Colonic mucosa (tissue), 4 donors: ENCODE data around the gene OAS3. TPM values are rescaled to one million over a fixed set of nuclear protein-coding genes. Genes with fewer than 3 reads are reported as not detected.
"Not testable (repeated sequence)": the region's sequence is repeated elsewhere in the genome, so short reads cannot be mapped to it uniquely, and the experiment has no call there.

Experiments
- DNase-seq: peaks from one replicate; pipeline ENCODE4 v3.0.0-alpha.2; 2020
- H3K27ac ChIP-seq: fragments of 200-600 bp; one replicate; pipeline ENCODE4 v1.8.0; 2021
- H3K27me3 ChIP-seq: fragments of 200-600 bp; one replicate; pipeline ENCODE4 v1.8.0; 2021
- H3K36me3 ChIP-seq: fragments of 200-600 bp; one replicate; pipeline ENCODE4 v1.8.0; 2021
- H3K4me1 ChIP-seq: fragments of 200-600 bp; one replicate; pipeline ENCODE4 v1.8.0; 2021; ENCODE audit warnings: mild to moderate bottlenecking
- H3K4me3 ChIP-seq: fragments of 200-600 bp; one replicate; pipeline ENCODE4 v1.8.0; 2021
- H3K9ac ChIP-seq, 2 donors: one replicate each; pipeline ENCODE4 v1.7.0; 2013; ENCODE audit warnings: control low read depth in 2 of 2, low read depth in 2 of 2, low read length in 2 of 2
- H3K9me3 ChIP-seq: fragments of 200-600 bp; one replicate; pipeline ENCODE4 v1.8.0; 2021
- CTCF ChIP-seq: fragments of 200-600 bp; IDR thresholded peaks from one replicate; pipeline ENCODE4 v1.8.0; 2022; ENCODE audit warnings: antibody characterized with exemption, mild to moderate bottlenecking
- intact Hi-C: fragments of 100-400 bp; cut with DNase I; formaldehyde crosslinking; loops from one replicate; pipeline ENCODE4 v1.14.1; 2022
- total RNA-seq, 2 donors: library from RNA; stranded (reverse); fragmentation: NEBNext Ultra II Directional in 1 of 2; extraction: Animal tissue kit (Norgen Biotek cat#: 25700) in 1 of 2; gene quantifications; one replicate each; pipeline ENCODE4 v1.2.1, GENCODE V29; 2021
- donor health status: healthy.
- donor health status: DM: no; HTN: no; CAD: no.
- donor health status: DM: no; HTN: no; CAD: no.

The OAS3 gene
- total RNA-seq, 2 donors from 2014 or later = 15.2 to 39.1 TPM

- H3K4me3 ChIP-seq = peak overlapping the region; percentile 47
- DNase-seq = peak; percentile 39
- peaks cover 18% of the 10 kb centered on the region for H3K4me1 ChIP-seq
- TF ChIP-seq CTCF = no peak
- H3K27ac ChIP-seq = peak overlapping the region; percentile 84
- intact Hi-C loops = no loop called here
- peak overlapping the region; percentile 4 to 82 for H3K9ac ChIP-seq
- H3K9me3 ChIP-seq = no peaks in the 10 kb centered on the region
- no peaks in the 10 kb centered on the region for H3K36me3 ChIP-seq
- no peaks in the 10 kb centered on the region for H3K27me3 ChIP-seq
Measured at GRCh38 chr12:112907415-112908157, 30.7 kb upstream of the OAS3 start.

DNA sequence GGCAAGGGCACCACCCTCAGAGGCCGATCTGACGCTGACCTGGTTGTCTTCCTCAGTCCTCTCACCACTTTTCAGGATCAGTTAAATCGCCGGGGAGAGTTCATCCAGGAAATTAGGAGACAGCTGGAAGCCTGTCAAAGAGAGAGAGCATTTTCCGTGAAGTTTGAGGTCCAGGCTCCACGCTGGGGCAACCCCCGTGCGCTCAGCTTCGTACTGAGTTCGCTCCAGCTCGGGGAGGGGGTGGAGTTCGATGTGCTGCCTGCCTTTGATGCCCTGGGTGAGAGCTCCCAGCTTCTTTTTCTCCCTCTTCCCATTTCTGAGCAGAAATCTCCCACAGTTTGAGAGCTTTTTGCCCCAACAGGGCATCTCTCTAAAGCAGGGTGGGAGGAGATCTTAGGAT, 29.7 kb upstream of the OAS3 start:
- TF ChIP-seq CTCF = no peak
- Histone ChIP-seq H3K4me1 (peaks cover 18% of the 10 kb centered on the region), H3K27ac (no peak overlapping the region), H3K27me3 (no peaks in the 10 kb centered on the region), H3K9ac (peak overlapping the region in 1 of 2 donors; percentile 82), H3K36me3 (no peaks in the 10 kb centered on the region), H3K9me3 (no peaks in the 10 kb centered on the region), H3K4me3 (peak overlapping the region; percentile 47)
- no peak for DNase-seq
- intact Hi-C loops = no loop called here

DNA sequence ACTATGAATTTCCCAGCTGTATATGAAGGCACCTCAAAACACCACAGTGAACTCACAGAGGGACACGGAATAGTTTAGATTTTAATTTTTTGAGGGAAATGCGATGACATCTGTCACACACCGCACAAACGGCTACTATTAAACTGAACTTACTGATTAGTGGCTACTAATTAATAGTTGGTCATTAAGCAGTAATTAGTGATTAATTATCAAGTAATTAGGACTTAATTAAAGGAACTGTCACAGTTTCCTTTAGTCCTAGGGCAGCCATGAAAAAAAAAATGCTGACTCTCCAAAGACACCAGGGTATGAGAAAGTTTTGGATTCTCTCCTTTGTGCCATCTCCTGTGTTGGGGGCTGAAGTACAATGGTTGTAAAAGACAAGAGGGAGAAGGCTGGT, 28.6 kb upstream of the OAS3 start:
- no peak overlapping the region for H3K9ac ChIP-seq
- H3K4me1 ChIP-seq = peaks cover 18% of the 10 kb centered on the region
- no peaks in the 10 kb centered on the region for H3K27me3 ChIP-seq
- no peaks in the 10 kb centered on the region for H3K9me3 ChIP-seq
- no peak for TF ChIP-seq CTCF
- intact Hi-C loops = no loop called here
- no peak overlapping the region for H3K27ac ChIP-seq
- no peak for DNase-seq
- H3K4me3 ChIP-seq = no peak overlapping the region
- no peaks in the 10 kb centered on the region for H3K36me3 ChIP-seq

- no peak for DNase-seq
- H3K36me3 ChIP-seq = peaks cover 2% of the 10 kb centered on the region
- TF ChIP-seq CTCF = no peak
- no peaks in the 10 kb centered on the region for H3K9me3 ChIP-seq
- H3K4me1 ChIP-seq = peaks cover 14% of the 10 kb centered on the region
- no peak overlapping the region for H3K27ac ChIP-seq
- H3K4me3 ChIP-seq = no peak overlapping the region
- intact Hi-C loops = no loop called here
- H3K9ac ChIP-seq = no peak overlapping the region
- no peaks in the 10 kb centered on the region for H3K27me3 ChIP-seq
Measured at GRCh38 chr12:112913038-112913688, 25.1 kb upstream of the OAS3 start.

- DNase-seq, H3K9me3 ChIP-seq, H3K36me3 ChIP-seq, H3K27ac ChIP-seq, H3K9ac ChIP-seq, H3K27me3 ChIP-seq, H3K4me1 ChIP-seq, intact Hi-C loops, H3K4me3 ChIP-seq: not testable (repeated sequence)
Measured at GRCh38 chr12:112913888-112914287, 24.4 kb upstream of the OAS3 start.

DNA sequence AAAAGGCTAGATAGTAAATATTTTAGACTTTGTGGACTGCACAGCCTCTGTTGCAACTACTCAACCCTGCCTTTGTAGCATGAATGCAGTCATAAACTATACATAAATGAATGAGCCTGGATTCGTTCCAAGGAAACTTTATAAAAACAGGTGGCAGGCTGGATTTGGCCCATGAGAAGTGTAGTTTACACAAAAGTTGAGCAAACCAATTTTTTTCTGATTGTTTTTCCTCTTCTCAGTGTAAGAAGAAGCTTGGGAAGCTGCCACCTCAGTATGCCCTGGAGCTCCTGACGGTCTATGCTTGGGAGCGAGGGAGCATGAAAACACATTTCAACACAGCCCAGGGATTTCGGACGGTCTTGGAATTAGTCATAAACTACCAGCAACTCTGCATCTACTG, 22.0 kb upstream of the OAS3 start:
- Histone ChIP-seq H3K36me3 (peaks cover 12% of the 10 kb centered on the region), H3K27ac (peak overlapping the region; percentile 26), H3K4me1 (no peaks in the 10 kb centered on the region), H3K27me3 (no peaks in the 10 kb centered on the region), H3K4me3 (no peak overlapping the region), H3K9ac (peak overlapping the region in 1 of 2 donors; percentile 30), H3K9me3 (no peaks in the 10 kb centered on the region)
- no peak for TF ChIP-seq CTCF
- peak; percentile 60 for DNase-seq
- intact Hi-C loops = no loop called here
